Limb (tissue), 2 donors: Measurements from ENCODE around the gene BHLHA15.
"Not testable (repeated sequence)": the region's sequence is repeated elsewhere in the genome, so short reads cannot be mapped to it uniquely, and the experiment has no call there.

Experiments
- DNase-seq, 2 donors: peaks; one replicate each; pipeline ENCODE4 v3.0.0-alpha.2; 2016; ENCODE audit errors: extremely low spot score in 2 of 2

Gene BHLHA15

GRCh38 chr7:98209166-98209920 is 1.9 kb upstream of the BHLHA15 start:
- DNase-seq = no peak

- no peak for DNase-seq
Observed at GRCh38 chr7:98210513-98211220, 572 bp upstream of the BHLHA15 start.

GRCh38 chr7:98211676-98212531 is 665 bp downstream of the BHLHA15 start:
- DNase-seq = no peak

GRCh38 chr7:98212532-98213041 is 1.3 kb downstream of the BHLHA15 start:
- no peak for DNase-seq

- no peak for DNase-seq
Observed at GRCh38 chr7:98213296-98213887, 2.2 kb downstream of the BHLHA15 start.

- no peak for DNase-seq
Observed at GRCh38 chr7:98213888-98214810, 2.9 kb downstream of the BHLHA15 start.

- no peak for DNase-seq
Observed at GRCh38 chr7:98214811-98215321, 3.6 kb downstream of the BHLHA15 start.

- DNase-seq = no peak
Observed at GRCh38 chr7:98215561-98216495, 4.6 kb downstream of the BHLHA15 start.

- DNase-seq = no peak
Observed at GRCh38 chr7:98216941-98217622, 5.8 kb downstream of the BHLHA15 start.

- no peak for DNase-seq
Observed at GRCh38 chr7:98217623-98218582, 6.7 kb downstream of the BHLHA15 start.

- not testable (repeated sequence) for DNase-seq
Observed at GRCh38 chr7:98219382-98219781, 8.1 kb downstream of the BHLHA15 start.

- DNase-seq = no peak
Observed at GRCh38 chr7:98221611-98222532, 10.6 kb downstream of the BHLHA15 start.

- no peak for DNase-seq
Observed at GRCh38 chr7:98222533-98223195, 11.4 kb downstream of the BHLHA15 start.

GRCh38 chr7:98223351-98223897 is 12.2 kb downstream of the BHLHA15 start:
- no peak for DNase-seq
